AG04450 (cell line): ENCODE results near the gene DHX29. TPM values are rescaled to one million over a fixed set of nuclear protein-coding genes. Genes with fewer than 3 reads are reported as not detected.
A peak's percentile ranks its signal among the peaks of the same experiment; 100 is the strongest.

Source experiments
- CTCF ChIA-PET: fragments of 300-600, 350-600 bp; formaldehyde crosslinking; extraction: SDS; loops from one replicate; lab custom pipeline; 2022; ENCODE audit warnings: antibody characterized with exemption, inconsistent platforms; lab: Charles Lee
- POLR2A ChIA-PET: fragments of 350-600 bp; formaldehyde crosslinking; extraction: SDS; loops from one replicate; lab custom pipeline; 2021; ENCODE audit warnings: antibody characterized with exemption, inconsistent platforms; lab: Yijun Ruan, JAX
- DNase-seq: peaks from one replicate; pipeline ENCODE4 v3.0.0-alpha.2; 2011; ENCODE audit warnings: low read depth, low spot score
- H3K27ac ChIP-seq: one replicate; pipeline ENCODE4 v1.5.1; 2012; ENCODE audit warnings: low read depth, low read length, control low read depth
- H3K27me3 ChIP-seq: one replicate; pipeline ENCODE4 v1.6.0; 2012; ENCODE audit warnings: low read length; ENCODE audit not compliant: control insufficient read depth, insufficient read depth
- H3K4me3 ChIP-seq: 2 replicates; pipeline ENCODE4 v1.5.1; 2011; ENCODE audit warnings: mild to moderate bottlenecking, low read depth, low read length, control low read depth
- H3K9me3 ChIP-seq: 2 replicates; pipeline ENCODE4 v1.5.1; 2012; ENCODE audit warnings: low read length; ENCODE audit not compliant: control insufficient read depth, insufficient read depth
- CTCF ChIP-seq: IDR thresholded peaks from 2 replicates; pipeline ENCODE4 v1.5.1; 2011; ENCODE audit warnings: low read depth, low read length, control low read depth, inconsistent platforms
- polyA plus RNA-seq: library from polyadenylated mRNA; depleted of rRNA; stranded (reverse); fragments of >200 nt; gene quantifications from 2 replicates; pipeline ENCODE4 v1.2.3, GENCODE V29; 2011

DHX29 gene
- polyA plus RNA-seq, 1 experiment, result 10.8 TPM

DNA sequence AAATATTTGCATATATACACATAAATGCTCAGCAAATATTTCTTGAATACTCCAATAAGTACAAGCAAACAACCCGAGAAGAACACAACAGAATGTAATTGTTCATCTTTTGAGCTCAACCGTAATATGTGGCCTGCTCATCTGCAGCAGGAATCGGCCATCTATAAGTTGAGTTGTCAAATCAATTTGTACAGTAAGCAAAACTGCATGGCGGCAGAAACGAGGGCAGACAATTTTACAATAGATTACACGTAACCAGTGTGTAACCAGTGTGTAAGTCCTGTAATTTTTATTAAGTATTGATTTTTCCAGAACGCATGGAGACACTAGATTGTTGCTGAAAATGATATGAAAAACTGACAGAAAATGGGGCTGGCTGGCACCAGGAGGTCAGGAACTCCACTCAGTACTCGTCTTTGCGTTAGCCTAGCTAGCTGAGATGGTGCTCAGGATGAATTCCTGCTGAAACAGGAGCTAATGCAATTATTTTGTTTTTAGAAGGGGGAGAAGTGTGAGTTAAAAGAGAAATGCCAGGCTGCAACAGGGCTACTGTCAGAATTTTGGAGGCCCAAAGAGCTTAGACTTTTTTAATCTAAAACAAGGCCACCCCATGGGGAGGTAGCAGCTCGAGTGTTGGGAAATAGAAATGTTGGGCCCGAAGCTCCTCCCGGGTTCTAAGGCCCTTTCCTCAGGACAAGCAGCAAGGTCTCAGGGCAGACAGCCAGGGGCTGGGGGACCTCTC, 682 bp downstream of the DHX29 start:
- no peak for DNase-seq
- Histone ChIP-seq H3K4me3 (peak overlapping the region; percentile 89), H3K27ac (peak overlapping the region; percentile 99), H3K9me3 (no peaks in the 10 kb centered on the region), H3K27me3 (no peaks in the 10 kb centered on the region)
- ChIA-PET POLR2A (interaction anchor here (0.5 to 1.2 kb wide), 6 partner anchors 12 to 1393 kb away, joined by 3 to 6 read pairs (median 4); no protein-coding TSS in a partner anchor), CTCF (interaction anchor here (1.8 to 2.0 kb wide), 2 partner anchors 18 to 385 kb away, joined by 7 to 10 read pairs; no protein-coding TSS in a partner anchor)
- TF ChIP-seq CTCF, result no peak

- H3K9me3 ChIP-seq, result 0 out of 2 replicates have a peak, but pooled peaks cover 5% of the 10 kb centered on the region
- no peak overlapping the region for H3K27ac ChIP-seq
- POLR2A ChIA-PET, result no interaction called here
- H3K27me3 ChIP-seq, result no peaks in the 10 kb centered on the region
- CTCF ChIA-PET, result interaction anchor here (1.8 kb wide), 1 partner anchor 387 kb away, joined by 7 read pairs; no protein-coding TSS in a partner anchor
- peak overlapping the region; percentile 89 for H3K4me3 ChIP-seq
- DNase-seq, result no peak
- no peak for TF ChIP-seq CTCF
Observed at GRCh38 chr5:55305345-55305744, 2.1 kb downstream of the DHX29 start.

DNA sequence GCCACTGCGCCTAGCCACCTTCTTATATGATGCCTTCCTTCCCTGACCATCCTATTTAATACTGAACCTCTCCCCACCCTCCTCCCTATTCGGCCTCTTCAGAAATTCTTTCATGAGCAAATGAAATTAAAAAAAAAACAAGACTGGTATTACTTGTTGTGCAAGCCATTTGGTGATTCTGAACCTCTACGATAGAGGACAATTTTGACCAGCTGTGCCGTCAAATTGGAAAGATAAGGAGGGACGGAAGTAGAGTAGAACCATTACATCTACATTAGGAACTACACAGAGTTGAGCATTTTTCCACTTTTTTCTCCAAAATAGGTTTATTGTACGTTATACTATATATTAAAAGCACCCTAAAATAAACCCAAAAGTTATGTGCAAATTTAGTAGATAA, 2.9 kb downstream of the DHX29 start:
- no peak for DNase-seq
- Histone ChIP-seq H3K27ac (no peak overlapping the region), H3K9me3 (peaks cover 8% of the 10 kb centered on the region; the same call in 1 of the 2 replicates), H3K27me3 (no peaks in the 10 kb centered on the region), H3K4me3 (no peak overlapping the region)
- ChIA-PET CTCF (interaction anchor here (1.8 kb wide), 1 partner anchor 387 kb away, joined by 7 read pairs; no protein-coding TSS in a partner anchor), POLR2A (no interaction called here)
- TF ChIP-seq CTCF, result no peak

- TF ChIP-seq CTCF, result no peak
- peak; percentile 77 for DNase-seq
- Histone ChIP-seq H3K27ac (no peak overlapping the region), H3K27me3 (no peaks in the 10 kb centered on the region), H3K9me3 (peaks cover 8% of the 10 kb centered on the region; the same call in 1 of the 2 replicates), H3K4me3 (no peak overlapping the region)
- POLR2A ChIA-PET, result no interaction called here
- CTCF ChIA-PET, result no interaction called here
Observed at GRCh38 chr5:55303238-55303690, 4.2 kb downstream of the DHX29 start.

DNA sequence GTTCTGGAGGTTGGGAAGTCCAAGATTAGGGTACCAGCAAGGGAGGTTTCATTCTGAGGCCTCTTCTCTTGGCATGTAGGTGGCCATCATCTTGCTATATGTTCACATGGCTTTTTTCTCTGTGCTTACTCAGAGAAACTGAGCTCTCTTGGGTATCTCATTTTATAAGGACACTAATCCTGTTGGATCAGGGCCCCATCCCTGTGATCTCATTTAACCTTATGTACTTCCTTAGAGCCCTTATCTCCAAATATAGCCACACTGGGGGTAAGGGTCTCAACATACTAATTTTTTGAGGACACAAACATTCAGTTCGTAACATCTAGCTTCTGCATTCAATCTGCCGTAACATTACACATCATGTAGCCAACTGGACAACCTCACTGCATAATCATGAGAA, 6.6 kb downstream of the DHX29 start:
- H3K4me3 ChIP-seq, result no peak overlapping the region
- CTCF ChIA-PET, result interaction anchor here (1.4 kb wide), 1 partner anchor 391 kb away, joined by 3 read pairs; no protein-coding TSS in a partner anchor
- H3K27ac ChIP-seq, result no peak overlapping the region
- peaks cover 8% of the 10 kb centered on the region; the same call in 1 of the 2 replicates for H3K9me3 ChIP-seq
- no peak for TF ChIP-seq CTCF
- no peak for DNase-seq
- H3K27me3 ChIP-seq, result no peaks in the 10 kb centered on the region
- POLR2A ChIA-PET, result no interaction called here
